WTC11 (cell line): Measurements from ENCODE around the gene LRRC47. TPM values are rescaled to one million over a fixed set of nuclear protein-coding genes. Genes with fewer than 3 reads are reported as not detected.

ENCODE experiments used
- ATAC-seq: fragments of 200-7000 bp; cut with Tn5 transposase; 2 replicates; pipeline ENCODE4 v1.10.0; 2021; ENCODE audit warnings: mild to moderate bottlenecking, moderate library complexity
- CTCF ChIA-PET: fragments of 300-600 bp; sonication (Branson Sonifier 250); formaldehyde crosslinking; loops from one replicate; lab custom pipeline; 2021; ENCODE audit warnings: antibody characterized with exemption; lab: Charles Lee
- POLR2A ChIA-PET: fragments of 350-600 bp; sonication (Branson Sonifier 250); formaldehyde crosslinking; loops from one replicate; lab custom pipeline; 2021; ENCODE audit warnings: antibody characterized with exemption; lab: Charles Lee
- DNase-seq: peaks from one replicate; pipeline ENCODE4 v3.0.0; 2021; ENCODE audit warnings: low spot score
- H3K27ac Mint-ChIP-seq: 2 replicates; pipeline ENCODE4 v1.8.0; 2021; ENCODE audit warnings: mixed read lengths
- H3K27me3 Mint-ChIP-seq: 2 replicates; pipeline ENCODE4 v1.8.0; 2021; ENCODE audit warnings: low read depth, mild to moderate bottlenecking, moderate library complexity, mixed read lengths
- H3K36me3 Mint-ChIP-seq: 2 replicates; pipeline ENCODE4 v1.8.0; 2021; ENCODE audit warnings: mixed read lengths
- H3K4me1 Mint-ChIP-seq: 2 replicates; pipeline ENCODE4 v1.8.0; 2022; ENCODE audit warnings: mixed read lengths
- H3K4me3 Mint-ChIP-seq: 2 replicates; pipeline ENCODE4 v1.8.0; 2021; ENCODE audit warnings: mild to moderate bottlenecking, moderate library complexity, mixed read lengths
- H3K9me3 Mint-ChIP-seq: 2 replicates; pipeline ENCODE4 v1.8.0; 2021; ENCODE audit warnings: mixed read lengths
- CBFB ChIP-seq: sonication (generic); formaldehyde crosslinking; IDR thresholded peaks from 2 replicates; pipeline ENCODE4 v1.8.1; 2022; ENCODE audit warnings: mild to moderate bottlenecking, low read depth, missing genetic modification reagents
- CREM ChIP-seq: sonication (generic); formaldehyde crosslinking; IDR thresholded peaks from 2 replicates; pipeline ENCODE4 v1.8.1; 2022; ENCODE audit warnings: mild to moderate bottlenecking, missing genetic modification reagents, moderate library complexity
- EMX1 ChIP-seq: fragments of 250-450 bp; sonication (Bioruptor Pico); IDR thresholded peaks from 2 replicates; pipeline ENCODE4 v1.8.0; 2021; ENCODE audit warnings: mild to moderate bottlenecking
- ETV6 ChIP-seq: sonication (generic); formaldehyde crosslinking; IDR thresholded peaks from 2 replicates; pipeline ENCODE4 v1.8.1; 2022; ENCODE audit warnings: mild to moderate bottlenecking, missing genetic modification reagents
- GABPB1 ChIP-seq: sonication (generic); formaldehyde crosslinking; IDR thresholded peaks from 2 replicates; pipeline ENCODE4 v1.8.1; 2023; ENCODE audit warnings: mild to moderate bottlenecking, missing genetic modification reagents
- JAZF1 ChIP-seq: fragments of 250-450 bp; sonication (Bioruptor Pico); IDR thresholded peaks from 2 replicates; pipeline ENCODE4 v1.9.0; 2021; ENCODE audit warnings: moderate library complexity, mild to moderate bottlenecking, inconsistent platforms
- KAT7 ChIP-seq: sonication (generic); formaldehyde crosslinking; IDR thresholded peaks from 2 replicates; pipeline ENCODE4 v1.8.1; 2023; ENCODE audit warnings: missing genetic modification reagents, mild to moderate bottlenecking, borderline replicate concordance
- NFYB ChIP-seq: sonication (generic); formaldehyde crosslinking; conservative IDR thresholded peaks from 2 replicates; pipeline ENCODE4 v1.8.0; 2022; ENCODE audit warnings: low read depth, missing genetic modification reagents
- NR1H2 ChIP-seq: sonication (generic); formaldehyde crosslinking; IDR thresholded peaks from 2 replicates; pipeline ENCODE4 v1.9.0; 2021; ENCODE audit warnings: mild to moderate bottlenecking, moderate library complexity, missing genetic modification reagents
- PRRX2 ChIP-seq: fragments of 250-450 bp; sonication (Bioruptor Pico); IDR thresholded peaks from 2 replicates; pipeline ENCODE4 v1.8.0; 2021; ENCODE audit warnings: mild to moderate bottlenecking
- RELA ChIP-seq: sonication (generic); formaldehyde crosslinking; IDR thresholded peaks from 2 replicates; pipeline ENCODE4 v1.8.1; 2022; ENCODE audit warnings: missing genetic modification reagents, mild to moderate bottlenecking, borderline replicate concordance
- ZNF219 ChIP-seq: sonication (generic); formaldehyde crosslinking; IDR thresholded peaks from 2 replicates; pipeline ENCODE4 v1.8.0; 2023; ENCODE audit warnings: missing genetic modification reagents, mild to moderate bottlenecking, borderline replicate concordance
- ZNF232 ChIP-seq: sonication (generic); formaldehyde crosslinking; IDR thresholded peaks from 2 replicates; pipeline ENCODE4 v1.8.0; 2022; ENCODE audit warnings: mild to moderate bottlenecking, missing genetic modification reagents
- total RNA-seq: library from RNA; stranded (reverse); gene quantifications from 3 replicates; pipeline ENCODE4 v1.2.3, GENCODE V29; 2021
- TF ChIP-seq, protein P1 (sequence below): sonication (generic); formaldehyde crosslinking; IDR thresholded peaks from 2 replicates; pipeline ENCODE4 v1.8.1; 2023; ENCODE audit warnings: mild to moderate bottlenecking, moderate library complexity, missing genetic modification reagents
- TF ChIP-seq, protein P2 (sequence below): fragments of 250-450 bp; sonication (Bioruptor Pico); IDR thresholded peaks from 2 replicates; pipeline ENCODE4 v1.9.0; 2021; ENCODE audit warnings: mild to moderate bottlenecking
- TF ChIP-seq, protein P3 (sequence below): sonication (generic); formaldehyde crosslinking; IDR thresholded peaks from 2 replicates; pipeline ENCODE4 v1.8.0; 2023; ENCODE audit warnings: missing genetic modification reagents
- TF ChIP-seq, protein P4 (sequence below): sonication (generic); formaldehyde crosslinking; IDR thresholded peaks from 2 replicates; pipeline ENCODE4 v1.8.0; 2022; ENCODE audit warnings: mild to moderate bottlenecking, missing genetic modification reagents
- TF ChIP-seq, protein P5 (sequence below): fragments of 250-450 bp; sonication (Bioruptor Pico); IDR thresholded peaks from 2 replicates; pipeline ENCODE4 v1.9.0; 2021; ENCODE audit warnings: moderate library complexity, mild to moderate bottlenecking, inconsistent platforms, borderline replicate concordance
- TF ChIP-seq, protein P6 (sequence below): sonication (generic); formaldehyde crosslinking; IDR thresholded peaks from 2 replicates; pipeline ENCODE4 v1.8.1; 2022; ENCODE audit warnings: mild to moderate bottlenecking, missing genetic modification reagents, moderate library complexity, borderline replicate concordance

LRRC47 gene
- total RNA-seq, 1 experiment from 2014 or later = 92.4 TPM

DNA sequence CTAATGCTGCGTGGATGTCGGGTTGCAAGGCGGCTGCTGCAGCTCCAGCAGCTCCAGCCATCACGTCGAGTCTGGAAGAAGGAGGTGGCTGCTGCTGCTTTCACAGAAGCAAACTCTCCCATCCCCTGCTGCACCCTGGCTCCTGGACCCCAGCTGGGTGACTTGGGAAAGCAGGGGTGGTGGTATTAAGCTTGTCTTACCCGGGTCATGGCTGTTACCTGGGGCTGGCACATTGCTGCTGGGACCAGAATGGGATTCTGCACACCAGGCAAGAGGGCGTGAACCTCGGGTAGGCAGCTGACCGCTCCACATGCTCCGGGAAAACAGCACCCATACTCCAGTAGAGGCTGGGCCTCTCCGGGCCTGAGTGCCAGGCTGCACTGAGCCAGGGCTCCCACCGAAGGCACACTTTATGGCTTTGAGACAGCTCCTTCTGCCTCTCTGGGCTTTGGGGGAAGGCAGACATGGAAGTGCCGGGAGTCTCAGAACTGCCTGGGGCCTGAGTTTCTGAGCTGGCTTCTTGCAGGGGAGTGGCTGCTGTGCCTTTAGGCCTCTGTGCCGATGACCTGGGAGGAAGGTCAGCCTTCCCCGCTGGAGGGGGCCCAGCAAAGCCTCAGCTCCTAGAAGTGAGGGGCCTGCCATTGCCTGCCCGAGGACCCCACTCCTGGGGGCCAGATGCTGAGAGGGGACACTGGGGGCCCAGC, 22.6 kb downstream of the LRRC47 start (continued):
- TF ChIP-seq, protein P1, sequence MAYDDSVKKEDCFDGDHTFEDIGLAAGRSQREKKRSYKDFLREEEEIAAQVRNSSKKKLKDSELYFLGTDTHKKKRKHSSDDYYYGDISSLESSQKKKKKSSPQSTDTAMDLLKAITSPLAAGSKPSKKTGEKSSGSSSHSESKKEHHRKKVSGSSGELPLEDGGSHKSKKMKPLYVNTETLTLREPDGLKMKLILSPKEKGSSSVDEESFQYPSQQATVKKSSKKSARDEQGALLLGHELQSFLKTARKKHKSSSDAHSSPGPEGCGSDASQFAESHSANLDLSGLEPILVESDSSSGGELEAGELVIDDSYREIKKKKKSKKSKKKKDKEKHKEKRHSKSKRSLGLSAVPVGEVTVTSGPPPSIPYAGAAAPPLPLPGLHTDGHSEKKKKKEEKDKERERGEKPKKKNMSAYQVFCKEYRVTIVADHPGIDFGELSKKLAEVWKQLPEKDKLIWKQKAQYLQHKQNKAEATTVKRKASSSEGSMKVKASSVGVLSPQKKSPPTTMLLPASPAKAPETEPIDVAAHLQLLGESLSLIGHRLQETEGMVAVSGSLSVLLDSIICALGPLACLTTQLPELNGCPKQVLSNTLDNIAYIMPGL (CRISPR knock-in tag) = no peak
- no peak for TF ChIP-seq NR1H2 (CRISPR knock-in tag)
- TF ChIP-seq, protein P2, sequence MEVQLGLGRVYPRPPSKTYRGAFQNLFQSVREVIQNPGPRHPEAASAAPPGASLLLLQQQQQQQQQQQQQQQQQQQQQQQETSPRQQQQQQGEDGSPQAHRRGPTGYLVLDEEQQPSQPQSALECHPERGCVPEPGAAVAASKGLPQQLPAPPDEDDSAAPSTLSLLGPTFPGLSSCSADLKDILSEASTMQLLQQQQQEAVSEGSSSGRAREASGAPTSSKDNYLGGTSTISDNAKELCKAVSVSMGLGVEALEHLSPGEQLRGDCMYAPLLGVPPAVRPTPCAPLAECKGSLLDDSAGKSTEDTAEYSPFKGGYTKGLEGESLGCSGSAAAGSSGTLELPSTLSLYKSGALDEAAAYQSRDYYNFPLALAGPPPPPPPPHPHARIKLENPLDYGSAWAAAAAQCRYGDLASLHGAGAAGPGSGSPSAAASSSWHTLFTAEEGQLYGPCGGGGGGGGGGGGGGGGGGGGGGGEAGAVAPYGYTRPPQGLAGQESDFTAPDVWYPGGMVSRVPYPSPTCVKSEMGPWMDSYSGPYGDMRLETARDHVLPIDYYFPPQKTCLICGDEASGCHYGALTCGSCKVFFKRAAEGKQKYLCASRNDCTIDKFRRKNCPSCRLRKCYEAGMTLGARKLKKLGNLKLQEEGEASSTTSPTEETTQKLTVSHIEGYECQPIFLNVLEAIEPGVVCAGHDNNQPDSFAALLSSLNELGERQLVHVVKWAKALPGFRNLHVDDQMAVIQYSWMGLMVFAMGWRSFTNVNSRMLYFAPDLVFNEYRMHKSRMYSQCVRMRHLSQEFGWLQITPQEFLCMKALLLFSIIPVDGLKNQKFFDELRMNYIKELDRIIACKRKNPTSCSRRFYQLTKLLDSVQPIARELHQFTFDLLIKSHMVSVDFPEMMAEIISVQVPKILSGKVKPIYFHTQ (CRISPR knock-in tag) = no peak
- TF ChIP-seq, protein P3, sequence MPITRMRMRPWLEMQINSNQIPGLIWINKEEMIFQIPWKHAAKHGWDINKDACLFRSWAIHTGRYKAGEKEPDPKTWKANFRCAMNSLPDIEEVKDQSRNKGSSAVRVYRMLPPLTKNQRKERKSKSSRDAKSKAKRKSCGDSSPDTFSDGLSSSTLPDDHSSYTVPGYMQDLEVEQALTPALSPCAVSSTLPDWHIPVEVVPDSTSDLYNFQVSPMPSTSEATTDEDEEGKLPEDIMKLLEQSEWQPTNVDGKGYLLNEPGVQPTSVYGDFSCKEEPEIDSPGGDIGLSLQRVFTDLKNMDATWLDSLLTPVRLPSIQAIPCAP (CRISPR knock-in tag) = no peak
- TF ChIP-seq, protein P4, sequence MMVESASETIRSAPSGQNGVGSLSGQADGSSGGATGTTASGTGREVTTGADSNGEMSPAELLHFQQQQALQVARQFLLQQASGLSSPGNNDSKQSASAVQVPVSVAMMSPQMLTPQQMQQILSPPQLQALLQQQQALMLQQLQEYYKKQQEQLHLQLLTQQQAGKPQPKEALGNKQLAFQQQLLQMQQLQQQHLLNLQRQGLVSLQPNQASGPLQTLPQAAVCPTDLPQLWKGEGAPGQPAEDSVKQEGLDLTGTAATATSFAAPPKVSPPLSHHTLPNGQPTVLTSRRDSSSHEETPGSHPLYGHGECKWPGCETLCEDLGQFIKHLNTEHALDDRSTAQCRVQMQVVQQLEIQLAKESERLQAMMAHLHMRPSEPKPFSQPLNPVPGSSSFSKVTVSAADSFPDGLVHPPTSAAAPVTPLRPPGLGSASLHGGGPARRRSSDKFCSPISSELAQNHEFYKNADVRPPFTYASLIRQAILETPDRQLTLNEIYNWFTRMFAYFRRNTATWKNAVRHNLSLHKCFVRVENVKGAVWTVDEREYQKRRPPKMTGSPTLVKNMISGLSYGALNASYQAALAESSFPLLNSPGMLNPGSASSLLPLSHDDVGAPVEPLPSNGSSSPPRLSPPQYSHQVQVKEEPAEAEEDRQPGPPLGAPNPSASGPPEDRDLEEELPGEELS (CRISPR knock-in tag) = no peak
- TF ChIP-seq ZNF219 = no peak

DNA sequence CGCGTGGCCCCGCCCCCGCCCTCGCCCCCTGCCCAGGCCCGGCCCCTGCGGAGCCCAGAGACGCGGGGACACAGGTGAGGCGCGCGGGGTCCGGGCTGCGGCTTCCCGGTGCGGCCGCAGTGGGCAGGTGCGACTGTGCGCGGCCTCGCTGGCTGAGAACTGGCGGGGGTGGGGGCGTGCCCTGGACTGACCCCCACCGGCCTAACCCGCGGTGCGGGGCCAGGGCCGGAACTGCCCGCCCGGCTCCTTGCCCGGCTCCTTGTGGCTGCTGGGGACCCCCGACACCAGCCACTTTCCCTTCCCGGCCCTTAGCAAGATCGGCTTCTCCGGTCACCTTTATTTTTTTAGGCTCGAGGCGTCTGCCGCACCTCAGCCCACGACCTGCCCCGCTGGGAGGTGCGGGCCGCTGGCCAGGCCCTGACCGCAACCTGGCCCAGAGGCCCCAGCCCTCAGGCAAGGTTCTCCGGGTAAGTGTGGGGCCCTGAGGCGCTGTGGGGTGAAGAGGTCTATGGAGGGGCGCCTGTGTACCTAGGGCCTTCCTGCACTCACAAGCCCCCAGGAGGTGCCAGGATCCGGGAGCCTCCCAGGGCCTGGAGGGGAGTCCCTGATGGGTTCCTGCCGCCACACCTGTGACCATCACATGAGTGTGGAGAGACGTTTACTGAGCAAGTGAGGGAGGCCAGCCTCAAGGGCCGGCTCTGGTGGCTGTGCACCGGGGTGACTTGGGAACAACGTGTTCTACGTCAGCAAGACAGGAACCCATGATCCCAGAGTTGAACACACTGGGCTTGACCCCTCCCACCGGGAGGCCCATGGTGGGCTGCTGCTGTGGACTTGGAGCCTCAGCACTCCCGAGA, 23.4 kb downstream of the LRRC47 start, which contains the start of gene SMIM1:
Gene SMIM1, plus strand, starts transcription at position 35 of the 857 bp plus-strand sequence. CDS start 2,625 bp downstream, outside the sequence.
- POLR2A ChIA-PET = no interaction called here
- Mint-ChIP-seq H3K4me1 (peaks cover 23% of the 10 kb centered on the region), H3K9me3 (no peaks in the 10 kb centered on the region), H3K4me3 (peak within 1 kb of the TSS; percentile 64), H3K36me3 (no peaks in the 10 kb centered on the region), H3K27me3 (no peaks in the 10 kb centered on the region; the same call in none of the 2 replicates), H3K27ac (no peak within 1 kb of the TSS)
- TF ChIP-seq, protein P5, sequence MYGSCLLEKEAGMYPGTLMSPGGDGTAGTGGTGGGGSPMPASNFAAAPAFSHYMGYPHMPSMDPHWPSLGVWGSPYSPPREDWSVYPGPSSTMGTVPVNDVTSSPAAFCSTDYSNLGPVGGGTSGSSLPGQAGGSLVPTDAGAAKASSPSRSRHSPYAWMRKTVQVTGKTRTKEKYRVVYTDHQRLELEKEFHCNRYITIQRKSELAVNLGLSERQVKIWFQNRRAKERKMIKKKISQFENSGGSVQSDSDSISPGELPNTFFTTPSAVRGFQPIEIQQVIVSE (CRISPR knock-in tag) = no peak
- TF ChIP-seq CREM (CRISPR knock-in tag) = 0 out of 2 replicates have a peak, but pooled peaks have one; percentile 30
- peak; percentile 0; the same call in 1 of the 2 replicates for ATAC-seq
- no peak for DNase-seq
- CTCF ChIA-PET = interaction anchor here (0.9 to 1.5 kb wide), 4 partner anchors 12 to 55 kb away, joined by 3 to 5 read pairs (median 3); no protein-coding TSS in a partner anchor

DNA sequence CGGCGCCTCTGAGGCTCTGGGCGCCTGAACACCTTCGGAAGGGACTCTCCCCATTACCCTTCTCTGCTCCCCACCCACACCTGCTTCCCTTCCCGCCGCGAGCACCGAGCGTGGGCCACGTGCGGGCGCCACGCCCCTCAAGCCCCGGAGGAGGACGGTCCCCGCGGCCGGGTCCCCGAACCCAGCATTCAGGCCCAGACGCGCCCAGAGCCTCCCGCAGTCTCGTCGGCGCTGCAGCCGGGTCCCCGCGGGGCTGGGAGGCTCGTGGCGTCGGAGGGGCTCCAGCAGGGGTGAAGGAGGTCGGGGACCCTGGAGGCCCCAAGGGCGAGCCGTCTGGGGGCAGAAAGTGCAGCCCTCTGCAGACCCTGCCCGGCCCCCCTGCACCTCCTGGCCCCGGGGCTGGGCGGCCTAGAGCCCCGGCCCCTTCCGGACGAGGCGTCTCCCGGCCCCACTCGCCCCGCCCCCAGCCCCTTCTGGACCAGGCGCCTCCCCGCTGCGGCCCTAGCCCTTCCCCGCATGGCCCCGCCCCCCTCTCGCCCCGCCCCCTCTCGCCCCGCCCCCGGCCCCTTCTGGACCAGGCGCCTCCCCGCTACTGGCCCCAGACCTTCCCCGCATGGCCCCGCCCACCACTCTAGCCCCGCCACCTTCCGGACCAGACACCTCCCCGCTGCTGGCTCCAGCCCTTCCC, 24.1 kb downstream of the LRRC47 start:
- peak; percentile 85 for ATAC-seq
- peaks cover 7% of the 10 kb centered on the region; the same call in 1 of the 2 replicates for H3K9me3 Mint-ChIP-seq
- H3K27ac Mint-ChIP-seq = no peak overlapping the region
- peaks cover 2% of the 10 kb centered on the region; the same call in 1 of the 2 replicates for H3K36me3 Mint-ChIP-seq
- H3K4me3 Mint-ChIP-seq = peak overlapping the region; percentile 64
- peak; percentile 98 for DNase-seq
- POLR2A ChIA-PET = interaction anchor here (0.8 kb wide), 1 partner anchor 26 kb away, joined by 3 read pairs; no protein-coding TSS in a partner anchor
- H3K4me1 Mint-ChIP-seq = peaks cover 30% of the 10 kb centered on the region
- CTCF ChIA-PET = interaction anchor here (0.9 to 1.8 kb wide), 4 partner anchors 9 to 48 kb away, joined by 3 to 9 read pairs (median 4); no protein-coding TSS in a partner anchor
- peaks cover 3% of the 10 kb centered on the region for H3K27me3 Mint-ChIP-seq
- TF ChIP-seq RELA (CRISPR knock-in tag) = peak; percentile 68; the same call in 1 of the 2 replicates
- TF ChIP-seq ETV6 (CRISPR knock-in tag) = no peak
- TF ChIP-seq CBFB (CRISPR knock-in tag) = no peak
- peak; percentile 69; the same call in 1 of the 2 replicates for TF ChIP-seq ZNF232 (CRISPR knock-in tag)
- TF ChIP-seq JAZF1 (CRISPR knock-in tag) = no peak
- no peak for TF ChIP-seq KAT7 (CRISPR knock-in tag)
- TF ChIP-seq EMX1 (CRISPR knock-in tag) = no peak
- TF ChIP-seq PRRX2 (CRISPR knock-in tag) = no peak
- TF ChIP-seq, protein P6, sequence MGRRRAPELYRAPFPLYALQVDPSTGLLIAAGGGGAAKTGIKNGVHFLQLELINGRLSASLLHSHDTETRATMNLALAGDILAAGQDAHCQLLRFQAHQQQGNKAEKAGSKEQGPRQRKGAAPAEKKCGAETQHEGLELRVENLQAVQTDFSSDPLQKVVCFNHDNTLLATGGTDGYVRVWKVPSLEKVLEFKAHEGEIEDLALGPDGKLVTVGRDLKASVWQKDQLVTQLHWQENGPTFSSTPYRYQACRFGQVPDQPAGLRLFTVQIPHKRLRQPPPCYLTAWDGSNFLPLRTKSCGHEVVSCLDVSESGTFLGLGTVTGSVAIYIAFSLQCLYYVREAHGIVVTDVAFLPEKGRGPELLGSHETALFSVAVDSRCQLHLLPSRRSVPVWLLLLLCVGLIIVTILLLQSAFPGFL = no peak
- no peak for TF ChIP-seq GABPB1 (CRISPR knock-in tag)
- TF ChIP-seq NFYB (CRISPR knock-in tag) = no peak
